Left renal cortex interstitium (tissue), 4 donors: ENCODE data around the gene OR11L1. TPM values are rescaled to one million over a fixed set of nuclear protein-coding genes. Genes with fewer than 3 reads are reported as not detected.

Experiments used
- DNase-seq, 4 donors: peaks; one replicate each; pipeline ENCODE4 v3.0.0-alpha.2; 2013; ENCODE audit warnings: low read depth in 4 of 4, low spot score in 2 of 4, missing footprints in 1 of 4
- polyA plus RNA-seq, 4 donors: library from polyadenylated mRNA; unstranded; fragments of 120-200 nt; gene quantifications; one replicate each; pipeline ENCODE4 v1.2.1, GENCODE V29; 2013; ENCODE audit not compliant: insufficient read length in 4 of 4

Gene OR11L1, protein sequence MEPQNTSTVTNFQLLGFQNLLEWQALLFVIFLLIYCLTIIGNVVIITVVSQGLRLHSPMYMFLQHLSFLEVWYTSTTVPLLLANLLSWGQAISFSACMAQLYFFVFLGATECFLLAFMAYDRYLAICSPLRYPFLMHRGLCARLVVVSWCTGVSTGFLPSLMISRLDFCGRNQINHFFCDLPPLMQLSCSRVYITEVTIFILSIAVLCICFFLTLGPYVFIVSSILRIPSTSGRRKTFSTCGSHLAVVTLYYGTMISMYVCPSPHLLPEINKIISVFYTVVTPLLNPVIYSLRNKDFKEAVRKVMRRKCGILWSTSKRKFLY
- polyA plus RNA-seq: not detected

DNA sequence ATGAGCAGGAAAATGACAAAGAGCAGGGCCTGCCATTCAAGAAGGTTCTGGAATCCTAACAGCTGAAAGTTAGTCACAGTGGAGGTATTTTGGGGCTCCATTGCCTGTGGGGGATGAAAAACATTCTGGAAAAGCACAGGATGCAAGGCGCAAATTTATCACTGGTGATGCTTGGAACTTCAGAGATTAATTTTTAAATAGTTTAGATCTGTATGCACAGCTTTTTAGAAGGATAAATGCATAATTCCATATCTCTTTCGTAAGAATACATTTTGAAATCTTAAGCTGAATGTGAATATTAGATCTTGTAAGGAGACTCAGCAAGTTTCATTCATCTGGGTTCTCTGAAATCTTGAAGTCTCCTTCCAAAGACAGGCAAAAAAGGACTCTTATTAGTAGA, at the start of gene OR11L1:
TSS of gene OR11L1 (minus strand) at position 101 of the 400 bp plus-strand sequence. CDS start at position 101, 0 bp downstream.
- no peak for DNase-seq

DNA sequence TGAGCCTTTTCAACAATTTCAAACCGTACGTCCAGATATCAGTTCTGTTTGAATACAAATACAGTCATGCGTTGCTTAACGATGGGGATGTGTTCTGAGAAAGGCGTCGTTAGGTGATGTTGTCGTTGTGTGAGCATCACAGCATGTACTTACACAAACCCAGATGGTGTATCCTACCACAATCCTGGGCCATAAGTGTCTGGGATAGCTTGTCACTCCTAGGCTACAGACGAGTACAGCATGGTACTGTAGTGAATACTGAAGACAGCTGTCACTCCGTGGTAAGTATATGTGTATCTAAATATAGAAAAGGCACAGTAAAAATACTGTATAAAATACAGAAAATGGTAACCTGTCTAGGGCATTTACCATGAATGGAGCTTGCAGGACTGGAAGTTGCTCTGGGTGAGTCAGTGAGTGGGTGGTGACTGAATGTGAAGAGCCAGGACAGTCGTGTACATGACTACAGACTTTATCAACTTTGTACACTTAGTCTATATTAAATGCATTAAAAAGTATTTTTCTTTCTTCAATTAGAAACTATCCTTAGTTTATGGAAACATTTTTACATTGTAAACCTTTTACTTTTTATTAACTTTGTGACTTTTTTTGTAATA, 43.2 kb upstream of the OR11L1 start:
- no peak for DNase-seq

DNA sequence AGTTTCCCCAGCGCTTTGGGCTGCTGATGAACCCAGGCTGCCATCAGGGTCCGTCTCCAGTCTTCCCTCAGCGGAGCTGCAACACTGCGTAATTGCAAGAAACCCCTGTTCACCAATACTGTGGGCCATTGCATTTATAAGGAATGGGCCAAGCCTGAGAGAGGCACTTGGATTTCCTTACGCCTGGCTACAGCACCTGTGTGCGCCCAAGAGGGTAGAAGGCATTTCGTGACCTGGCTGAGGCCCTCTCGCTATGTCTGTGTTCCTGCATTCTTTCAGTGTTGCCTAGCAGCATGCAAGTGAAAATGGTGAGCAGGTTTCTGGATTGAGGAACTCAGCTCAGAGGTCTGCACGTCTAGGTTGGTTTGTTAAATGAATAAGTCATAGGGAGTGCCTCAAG, 41.6 kb upstream of the OR11L1 start:
- DNase-seq: no peak

DNA sequence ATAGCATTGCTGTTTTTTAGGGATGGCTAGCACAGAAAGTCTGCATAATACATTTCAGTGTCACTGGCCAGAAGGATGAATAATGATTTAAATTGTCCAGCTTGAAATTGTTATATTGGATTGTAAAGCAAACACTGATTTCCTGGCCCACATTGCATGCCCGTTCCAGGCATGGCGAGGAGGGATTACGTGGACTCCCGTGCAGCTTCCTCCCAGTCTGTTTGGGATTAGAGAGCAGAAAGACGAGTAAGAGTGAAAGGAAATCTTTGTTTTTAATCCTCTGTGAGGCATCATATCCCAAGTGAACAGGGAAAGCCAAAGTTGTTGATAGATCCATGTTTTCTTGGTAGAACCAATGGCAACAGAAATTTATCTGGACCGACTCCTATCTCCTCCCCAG, 23.7 kb upstream of the OR11L1 start:
- no peak for DNase-seq

DNA sequence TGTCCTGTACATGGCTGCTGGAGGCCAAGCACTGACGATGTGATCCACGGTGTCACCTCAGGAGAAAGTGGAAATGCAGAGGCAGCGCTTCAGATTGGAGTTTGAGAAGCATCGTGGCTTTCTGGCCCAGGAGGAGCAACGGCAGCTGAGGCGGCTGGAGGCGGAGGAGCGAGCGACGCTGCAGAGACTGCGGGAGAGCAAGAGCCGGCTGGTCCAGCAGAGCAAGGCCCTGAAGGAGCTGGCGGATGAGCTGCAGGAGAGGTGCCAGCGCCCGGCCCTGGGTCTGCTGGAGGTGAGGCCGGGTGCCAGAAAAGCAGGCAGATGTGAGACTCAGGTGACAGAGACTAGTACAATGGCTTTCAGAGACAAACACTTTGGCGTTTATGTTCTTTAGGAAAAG, 22.9 kb upstream of the OR11L1 start:
- DNase-seq: no peak

DNA sequence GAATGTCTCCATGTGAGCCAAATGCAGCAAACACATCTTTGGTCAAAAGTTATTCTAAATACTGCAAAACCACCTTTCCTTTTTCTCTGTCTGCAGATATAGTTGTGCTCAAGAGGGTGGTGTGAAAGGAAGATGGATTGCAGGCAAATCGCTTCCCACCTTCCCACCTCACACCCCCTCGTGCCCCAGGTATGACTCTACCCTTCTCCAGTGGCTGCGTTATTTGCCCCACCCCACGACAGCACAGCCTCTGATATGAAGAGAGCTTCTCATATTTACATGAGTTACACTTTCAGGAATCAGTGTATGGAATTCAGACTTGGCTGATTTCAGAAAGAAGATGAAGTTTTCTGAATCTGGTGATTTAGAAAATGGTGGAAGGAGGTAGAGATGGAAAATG, 21.1 kb upstream of the OR11L1 start:
- DNase-seq: no peak

DNA sequence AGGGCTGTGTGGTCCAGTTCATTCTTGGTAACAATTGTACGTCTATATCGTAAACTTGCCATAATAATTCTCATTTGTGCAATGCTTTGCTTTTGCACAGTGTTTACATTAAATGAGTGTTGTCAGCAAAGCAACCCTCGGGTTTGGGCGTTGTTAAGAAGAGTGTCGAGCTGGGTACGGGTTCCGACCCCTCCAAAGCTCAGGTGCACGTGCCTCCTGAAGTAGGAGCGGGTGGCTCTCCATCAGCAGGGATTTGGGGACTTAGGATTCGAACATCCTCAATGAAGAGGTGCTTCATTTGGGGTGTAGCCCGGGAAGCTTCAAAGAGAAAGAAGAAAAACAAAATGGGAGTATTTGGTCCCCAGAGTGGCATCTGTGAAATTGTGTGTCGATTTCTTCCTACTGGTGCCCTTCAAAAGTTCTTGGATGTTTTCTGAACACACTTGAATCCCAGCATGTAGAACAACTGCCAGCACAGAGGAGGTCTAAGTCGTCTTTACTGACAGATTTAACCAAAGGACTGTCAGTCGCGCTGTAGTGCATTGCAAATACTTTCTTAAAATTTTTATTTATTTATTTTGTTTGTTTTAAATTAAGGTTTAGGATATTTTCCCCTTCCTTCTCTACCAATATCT, 16.4 kb upstream of the OR11L1 start:
- DNase-seq: no peak

DNA sequence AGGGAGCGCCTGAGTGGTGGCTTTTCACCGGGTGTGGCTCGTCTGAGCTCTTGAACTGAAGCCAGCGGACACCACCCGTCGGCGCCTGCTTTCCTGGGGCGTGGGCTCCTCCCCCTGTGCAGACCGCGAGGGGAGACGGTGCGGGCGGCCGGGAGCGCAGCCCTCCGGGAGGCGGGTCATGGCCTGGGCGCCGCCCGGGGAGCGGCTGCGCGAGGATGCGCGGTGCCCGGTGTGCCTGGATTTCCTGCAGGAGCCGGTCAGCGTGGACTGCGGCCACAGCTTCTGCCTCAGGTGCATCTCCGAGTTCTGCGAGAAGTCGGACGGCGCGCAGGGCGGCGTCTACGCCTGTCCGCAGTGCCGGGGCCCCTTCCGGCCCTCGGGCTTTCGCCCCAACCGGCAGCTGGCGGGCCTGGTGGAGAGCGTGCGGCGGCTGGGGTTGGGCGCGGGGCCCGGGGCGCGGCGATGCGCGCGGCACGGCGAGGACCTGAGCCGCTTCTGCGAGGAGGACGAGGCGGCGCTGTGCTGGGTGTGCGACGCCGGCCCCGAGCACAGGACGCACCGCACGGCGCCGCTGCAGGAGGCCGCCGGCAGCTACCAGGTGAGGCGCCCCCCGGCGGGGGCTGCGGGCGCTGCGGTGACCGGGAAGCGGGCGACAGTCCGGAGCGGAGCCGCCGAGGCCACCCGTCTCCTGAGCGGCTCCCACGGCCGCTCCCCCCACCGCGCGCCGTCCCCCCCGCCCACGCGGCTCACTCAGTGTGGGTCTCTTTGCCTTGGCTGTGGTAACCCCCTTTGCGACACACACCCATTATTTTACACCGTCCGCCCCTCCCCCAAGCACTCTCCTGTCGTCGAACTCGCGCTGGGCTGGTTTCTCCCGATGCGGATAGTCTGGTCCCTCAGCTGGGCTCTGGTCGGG, 15.6 kb upstream of the OR11L1 start, which contains the start of gene TRIM58:
TSS of gene TRIM58 (plus strand) at position 119 of the 916 bp plus-strand sequence. CDS start at position 179, 60 bp downstream.
- peak in 1 of 4 donors; percentile 19 for DNase-seq

DNA sequence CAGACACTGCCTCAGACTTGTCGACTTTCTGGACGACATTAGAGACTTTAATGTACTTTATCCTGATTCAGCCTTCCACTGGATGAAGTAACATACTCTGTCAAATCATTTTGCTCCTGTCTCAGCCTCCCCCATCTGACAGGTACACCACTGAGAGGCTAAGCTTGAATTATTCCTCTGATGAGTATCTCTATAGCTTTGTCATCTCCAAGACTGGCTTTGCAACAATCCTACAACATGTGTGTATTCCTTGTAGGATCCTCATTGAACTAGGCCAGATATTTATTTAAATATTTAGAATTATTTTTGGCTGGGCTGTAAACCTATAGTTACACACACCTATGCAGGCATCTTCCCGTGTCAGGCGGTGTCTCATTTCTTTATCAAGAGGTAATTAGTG, 14.2 kb upstream of the OR11L1 start:
- DNase-seq: no peak

DNA sequence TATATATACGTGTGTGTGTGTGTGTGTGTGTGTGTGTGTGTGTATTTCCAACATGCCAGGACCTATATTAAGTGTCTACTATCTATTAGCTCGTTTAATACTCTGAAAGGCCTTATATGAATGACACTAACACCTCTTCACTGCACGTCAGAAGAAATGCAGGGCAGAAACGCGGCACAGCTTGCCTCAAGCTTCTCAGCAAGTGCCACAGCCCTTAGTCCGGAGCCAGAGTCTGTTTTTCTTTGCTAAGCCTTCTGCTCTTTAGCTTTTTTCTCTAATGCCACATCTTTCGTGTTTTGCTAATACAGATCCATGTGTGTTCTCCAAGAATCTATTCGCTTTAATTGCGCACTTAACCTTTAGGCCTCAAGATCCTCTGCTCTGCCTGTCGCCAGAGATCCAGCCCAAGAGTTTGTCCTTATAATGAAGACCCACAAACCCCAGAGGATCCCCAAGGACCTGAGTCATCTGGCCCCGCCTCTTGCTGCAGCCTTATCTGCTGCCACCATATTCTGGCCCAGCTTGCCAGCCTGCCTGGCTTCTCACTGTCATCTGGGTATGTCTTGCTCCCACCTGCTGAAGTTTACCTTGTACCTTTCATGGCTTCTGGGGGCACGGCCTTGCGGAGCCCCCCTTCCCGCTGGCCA, 13.3 kb upstream of the OR11L1 start:
- no peak for DNase-seq

DNA sequence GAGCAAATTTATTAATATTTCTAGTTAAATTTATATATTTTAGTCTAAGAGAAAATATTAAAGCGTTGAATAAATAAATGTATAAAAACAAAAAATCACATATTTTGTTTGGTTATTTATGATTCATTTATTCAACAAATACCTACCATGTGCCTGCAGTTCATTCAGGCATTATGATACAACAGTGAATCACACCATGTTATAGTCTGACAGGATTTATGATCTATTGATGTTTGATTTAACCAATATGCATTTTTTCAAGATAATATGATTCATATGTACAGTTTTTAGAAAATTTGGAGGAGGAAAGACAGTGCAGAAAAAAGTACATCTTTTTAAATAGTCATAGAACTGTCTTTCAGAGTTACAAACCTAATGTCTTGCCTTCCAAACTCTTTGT, 7.9 kb upstream of the OR11L1 start:
- DNase-seq: no peak

DNA sequence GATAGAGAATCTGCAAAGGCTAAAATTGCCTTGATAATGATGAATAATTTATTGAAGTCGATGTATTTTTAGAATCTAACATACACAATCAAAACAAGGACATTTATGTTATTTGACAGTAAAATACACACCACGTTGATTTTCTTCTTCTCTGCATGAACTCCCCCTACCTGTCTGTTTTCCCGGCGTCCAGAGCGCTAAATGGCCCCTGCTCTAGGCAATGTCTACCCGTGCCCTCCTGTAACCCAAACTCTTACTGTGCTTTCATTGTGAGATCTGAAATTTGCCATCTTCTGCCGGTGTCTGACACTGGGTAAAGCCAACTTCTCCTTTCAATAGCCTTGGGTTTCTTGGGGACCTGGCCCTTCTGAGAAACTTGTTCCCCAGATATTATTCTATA, 6.7 kb upstream of the OR11L1 start:
- DNase-seq: no peak

DNA sequence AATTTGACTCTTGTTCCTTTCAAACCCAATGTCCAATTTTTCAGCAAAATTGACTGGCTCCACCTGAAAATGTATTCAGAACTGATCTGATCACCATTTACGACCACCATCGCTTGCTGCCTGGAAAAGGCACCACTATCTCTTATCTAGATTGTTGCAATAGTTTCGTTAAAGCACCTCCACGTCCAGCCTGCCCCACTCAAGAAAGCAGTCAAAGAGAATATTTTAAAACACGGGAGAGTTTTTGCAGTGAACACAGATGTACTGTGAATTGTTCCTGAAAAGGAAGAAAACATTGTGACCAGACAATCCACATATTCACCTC, 4.0 kb upstream of the OR11L1 start:
- DNase-seq: no peak

DNA sequence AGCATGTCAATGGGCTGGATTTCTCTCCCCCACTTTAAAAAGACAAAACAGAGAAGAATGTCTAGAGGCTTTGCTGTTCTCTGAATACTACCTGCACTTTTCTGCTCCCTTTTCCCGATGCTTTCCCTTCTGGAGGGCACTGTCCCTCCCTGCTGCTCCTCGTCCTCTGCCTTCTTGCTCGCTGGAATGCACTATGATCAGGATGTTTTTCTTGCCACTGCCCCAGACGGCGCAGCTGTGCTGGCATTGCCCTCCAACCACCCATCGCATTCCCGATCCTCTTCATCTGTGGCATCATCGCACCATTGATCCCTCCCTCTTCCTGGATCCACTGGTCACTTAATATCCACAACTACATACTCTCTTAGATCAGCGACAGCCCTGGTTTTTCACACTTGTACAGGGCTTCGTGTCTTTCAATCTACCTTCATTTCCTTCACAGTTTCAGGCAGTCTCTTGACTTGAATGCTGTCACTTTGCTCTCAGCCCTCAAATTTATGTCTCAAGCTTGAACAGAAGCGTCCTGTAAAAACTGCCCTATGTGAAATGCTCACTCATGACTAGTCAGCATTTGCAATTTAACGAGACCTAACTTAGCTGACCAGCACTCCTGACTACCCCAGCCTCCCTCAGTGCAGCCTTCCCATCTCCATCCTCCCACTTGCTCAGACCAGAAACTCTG, 3.5 kb upstream of the OR11L1 start:
- DNase-seq: no peak

DNA sequence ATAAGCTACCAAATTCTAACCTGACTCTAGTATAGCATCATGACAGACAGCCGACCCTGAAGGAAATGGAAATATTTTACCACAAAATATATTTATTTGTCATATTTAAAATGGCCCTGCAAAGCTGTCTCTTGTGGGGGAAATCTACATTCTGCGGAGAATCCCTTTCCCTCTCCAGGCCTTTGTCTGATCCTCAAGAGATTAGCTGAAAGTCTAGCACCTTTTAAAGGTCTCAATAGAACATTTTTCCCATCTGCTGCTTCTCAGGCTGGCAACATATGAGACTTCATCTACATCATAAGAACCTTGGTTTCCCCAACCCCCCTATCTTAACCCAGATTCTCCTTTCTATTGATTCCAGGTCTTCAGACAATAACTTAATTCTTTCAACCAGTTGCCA, 1.7 kb upstream of the OR11L1 start:
- no peak for DNase-seq

DNA sequence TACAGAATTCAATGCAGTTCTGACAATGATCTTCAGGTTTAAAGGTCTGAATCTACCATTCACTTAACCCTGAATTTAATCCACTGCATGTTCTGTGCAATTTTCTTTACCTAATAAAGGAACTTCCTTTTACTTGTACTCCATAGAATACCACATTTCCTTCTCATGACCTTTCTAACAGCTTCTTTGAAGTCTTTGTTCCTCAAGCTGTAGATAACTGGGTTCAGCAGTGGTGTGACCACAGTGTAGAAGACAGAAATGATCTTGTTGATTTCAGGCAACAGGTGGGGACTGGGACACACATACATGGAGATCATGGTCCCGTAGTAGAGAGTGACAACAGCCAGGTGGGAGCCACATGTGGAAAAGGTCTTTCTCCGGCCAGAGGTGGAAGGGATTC, 878 bp downstream of the OR11L1 start:
- no peak for DNase-seq

DNA sequence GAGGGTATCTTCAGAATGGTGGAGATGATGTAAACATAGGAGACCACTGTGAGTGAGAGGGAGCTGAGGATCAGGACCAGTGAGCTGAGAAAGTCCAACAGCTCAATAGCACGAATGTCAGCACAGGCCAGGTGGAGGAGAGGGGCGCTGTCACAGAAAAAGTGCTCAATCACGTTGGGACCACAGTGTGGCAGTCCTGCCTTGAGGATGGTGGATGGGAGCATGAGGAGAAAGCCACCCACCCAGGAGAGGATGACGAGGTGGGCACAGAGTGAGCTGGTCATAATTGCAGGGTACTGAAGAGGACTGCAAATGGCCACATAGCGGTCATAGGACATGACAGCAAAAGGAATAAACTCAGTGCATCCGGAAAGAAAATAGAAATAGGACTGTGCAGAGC, 8.1 kb downstream of the OR11L1 start:
- DNase-seq: no peak

DNA sequence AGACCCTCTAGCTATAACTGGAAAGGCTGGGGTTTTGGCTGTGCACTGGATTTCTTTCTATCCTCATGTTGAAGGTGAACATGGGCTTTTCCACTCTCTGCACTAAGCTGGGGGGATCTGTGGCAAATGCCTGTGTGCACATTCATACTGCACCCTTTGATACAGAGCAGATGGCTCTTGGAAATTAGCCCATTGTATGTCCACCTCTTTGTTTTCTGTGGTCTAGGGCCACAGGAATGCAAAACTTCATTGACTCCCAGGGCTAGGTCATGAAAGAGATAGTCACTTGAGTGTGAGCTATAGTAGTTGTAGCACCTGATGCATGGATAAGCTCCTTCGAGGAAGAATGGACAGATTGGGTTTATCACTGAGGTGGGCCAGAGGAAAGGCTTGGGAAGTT, 12.0 kb downstream of the OR11L1 start:
- DNase-seq: no peak

DNA sequence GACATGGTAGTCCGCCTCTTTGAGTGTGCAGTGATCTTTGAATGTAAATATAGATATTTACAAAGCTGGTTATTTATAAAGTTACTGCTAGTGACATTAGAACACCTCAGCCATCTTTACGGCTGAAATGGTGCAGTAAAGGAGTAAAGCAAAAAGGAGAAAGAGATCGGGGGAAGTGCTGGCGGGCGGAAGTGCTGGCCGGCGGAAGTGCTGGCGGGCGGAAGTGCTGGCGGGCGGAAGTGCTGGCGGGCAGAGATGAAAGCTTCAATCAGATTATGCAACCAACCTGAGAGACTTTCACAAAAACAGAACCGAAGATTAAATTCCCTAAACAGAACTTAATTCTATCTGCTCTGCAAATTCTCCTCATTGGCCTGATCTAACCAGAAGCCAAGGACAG, 16.3 kb downstream of the OR11L1 start:
- DNase-seq: no peak

DNA sequence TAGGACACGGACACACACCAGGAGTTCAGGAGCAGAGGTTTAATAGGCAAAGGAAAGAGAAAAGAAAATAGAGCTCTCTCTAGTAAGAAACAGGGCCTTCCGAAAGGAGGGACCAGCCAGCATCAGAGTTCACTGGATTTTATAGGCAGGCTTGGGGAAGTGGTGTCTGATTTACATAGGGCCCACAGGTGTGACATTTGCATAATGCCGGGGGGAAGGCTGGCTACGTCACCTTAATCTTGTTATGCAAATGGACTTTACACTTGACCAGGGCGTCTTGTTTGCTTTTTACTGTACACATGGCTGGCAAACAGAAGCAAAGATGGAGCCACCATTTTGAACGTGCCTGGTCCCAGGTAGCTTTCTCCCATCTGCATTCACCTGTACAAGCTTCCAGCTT, 17.7 kb downstream of the OR11L1 start, which contains the start of gene OR14A16:
TSS of gene OR14A16 (minus strand) at position 97 of the 400 bp plus-strand sequence. CDS start 8,390 bp downstream, outside the sequence.
- DNase-seq: no peak
